Endothelial cell of umbilical vein (primary cell): ENCODE data around the gene HIVEP3.

Experiments used
- CTCF ChIP-seq, 2 donors: IDR thresholded peaks; 1 replicate in 1 of 2; 2 replicates in 1 of 2; pipeline ENCODE4 v1.5.1; 2011; ENCODE audit warnings: low read length in 2 of 2, mild to moderate bottlenecking in 2 of 2, moderate library complexity in 2 of 2, control low read depth in 1 of 2, inconsistent platforms in 1 of 2, low read depth in 1 of 2; ENCODE audit not compliant: insufficient read depth in 1 of 2; ENCODE audit errors: extremely low read depth in 1 of 2
- EZH2 ChIP-seq: IDR thresholded peaks from 2 replicates; pipeline ENCODE4 v1.6.1; 2012; ENCODE audit warnings: borderline replicate concordance, low read depth, mild to moderate bottlenecking, moderate library complexity, low read length, inconsistent platforms; ENCODE audit not compliant: severe bottlenecking
- GATA2 ChIP-seq: IDR thresholded peaks from 2 replicates; pipeline ENCODE4 v1.7.0; 2011; ENCODE audit warnings: low read depth, mild to moderate bottlenecking, moderate library complexity, mixed read lengths, low read length; ENCODE audit not compliant: insufficient read length, insufficient read depth
- JUN ChIP-seq: IDR thresholded peaks from 2 replicates; pipeline ENCODE4 v1.6.1; 2011; ENCODE audit warnings: borderline replicate concordance, low read depth; ENCODE audit not compliant: insufficient read length, insufficient read depth
- MYC ChIP-seq: IDR thresholded peaks from one replicate; pipeline ENCODE4 v1.6.1; 2011; ENCODE audit warnings: mild to moderate bottlenecking, low read depth, low read length
- POLR2A ChIP-seq: IDR thresholded peaks from 2 replicates; pipeline ENCODE4 v1.6.1; 2012; ENCODE audit warnings: low read depth, mild to moderate bottlenecking, control low read depth, low read length
- POLR2AphosphoS5 ChIP-seq: IDR thresholded peaks from 2 replicates; pipeline ENCODE4 v1.6.1; 2012; ENCODE audit warnings: low read depth, mild to moderate bottlenecking, control low read depth, low read length, moderate library complexity; ENCODE audit not compliant: insufficient read depth

DNA sequence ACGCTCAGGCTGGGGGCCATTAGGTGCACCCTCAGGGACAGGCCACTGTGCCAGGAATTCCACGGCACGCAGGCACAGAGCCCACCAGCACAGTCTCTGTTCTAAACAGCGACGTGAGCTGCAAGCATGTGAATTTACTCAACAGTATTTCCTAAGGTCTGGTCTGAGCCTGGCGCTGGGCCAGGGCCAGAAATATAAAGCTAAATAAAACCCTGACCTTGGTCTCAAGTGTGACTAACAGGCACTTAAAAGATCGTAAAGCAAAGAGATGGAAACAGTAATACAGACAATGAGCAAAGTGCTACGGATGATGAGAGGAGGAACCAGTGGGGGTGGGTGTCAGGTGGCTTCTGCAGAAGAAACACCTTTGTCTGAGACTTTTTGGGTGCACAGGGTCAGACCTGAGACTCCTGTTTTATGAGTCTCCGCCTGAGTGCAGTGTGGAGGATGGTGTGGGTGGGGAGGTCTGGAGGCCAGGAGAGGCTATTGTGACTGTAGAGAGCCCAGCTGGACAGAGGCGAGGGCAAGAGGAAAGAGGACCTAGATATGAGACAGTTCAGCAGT is 380.9 kb downstream of the HIVEP3 start:
- no peak for TF ChIP-seq EZH2
- no peak for TF ChIP-seq POLR2A
- TF ChIP-seq CTCF (IDR thresholded peaks at IDR 0.05; ENCODE audit: extremely low read depth in 1 of 2, insufficient read depth in 1 of 2, low read depth in 1 of 2, low read length in 2 of 2): no peak
- TF ChIP-seq MYC: no peak
- TF ChIP-seq POLR2AphosphoS5: no peak
- no peak for TF ChIP-seq JUN
- TF ChIP-seq GATA2: no peak
